WTC11 (cell line): ENCODE results near the gene BEND5. TPM values are rescaled to one million over a fixed set of nuclear protein-coding genes. Genes with fewer than 3 reads are reported as not detected.

Experiments
- ATAC-seq: fragments of 200-7000 bp; cut with Tn5 transposase; 2 replicates; pipeline ENCODE4 v1.10.0; 2021; ENCODE audit warnings: mild to moderate bottlenecking, moderate library complexity
- CTCF ChIA-PET: fragments of 300-600 bp; sonication (Branson Sonifier 250); formaldehyde crosslinking; loops from one replicate; lab custom pipeline; 2021; ENCODE audit warnings: antibody characterized with exemption; lab: Charles Lee
- POLR2A ChIA-PET: fragments of 350-600 bp; sonication (Branson Sonifier 250); formaldehyde crosslinking; loops from one replicate; lab custom pipeline; 2021; ENCODE audit warnings: antibody characterized with exemption; lab: Charles Lee
- DNase-seq: peaks from one replicate; pipeline ENCODE4 v3.0.0; 2021; ENCODE audit warnings: low spot score
- H3K27ac Mint-ChIP-seq: 2 replicates; pipeline ENCODE4 v1.8.0; 2021; ENCODE audit warnings: mixed read lengths
- H3K27me3 Mint-ChIP-seq: 2 replicates; pipeline ENCODE4 v1.8.0; 2021; ENCODE audit warnings: low read depth, mild to moderate bottlenecking, moderate library complexity, mixed read lengths
- H3K36me3 Mint-ChIP-seq: 2 replicates; pipeline ENCODE4 v1.8.0; 2021; ENCODE audit warnings: mixed read lengths
- H3K4me1 Mint-ChIP-seq: 2 replicates; pipeline ENCODE4 v1.8.0; 2022; ENCODE audit warnings: mixed read lengths
- H3K4me3 Mint-ChIP-seq: 2 replicates; pipeline ENCODE4 v1.8.0; 2021; ENCODE audit warnings: mild to moderate bottlenecking, moderate library complexity, mixed read lengths
- H3K9me3 Mint-ChIP-seq: 2 replicates; pipeline ENCODE4 v1.8.0; 2021; ENCODE audit warnings: mixed read lengths
- CBFB ChIP-seq: sonication (generic); formaldehyde crosslinking; IDR thresholded peaks from 2 replicates; pipeline ENCODE4 v1.8.1; 2022; ENCODE audit warnings: mild to moderate bottlenecking, low read depth, missing genetic modification reagents
- CREB1 ChIP-seq: sonication (generic); formaldehyde crosslinking; IDR thresholded peaks from 2 replicates; pipeline ENCODE4 v1.8.0; 2023; ENCODE audit warnings: mild to moderate bottlenecking, missing genetic modification reagents
- ESRRA ChIP-seq: sonication (generic); formaldehyde crosslinking; IDR thresholded peaks from 2 replicates; pipeline ENCODE4 v1.8.1; 2022; ENCODE audit warnings: mild to moderate bottlenecking, missing genetic modification reagents, borderline replicate concordance
- GRHL2 ChIP-seq: fragments of 250-450 bp; sonication (Bioruptor Pico); IDR thresholded peaks from 2 replicates; pipeline ENCODE4 v1.8.0; 2022; ENCODE audit warnings: mild to moderate bottlenecking, moderate library complexity; ENCODE audit not compliant: insufficient replicate concordance, severe bottlenecking
- JAZF1 ChIP-seq: fragments of 250-450 bp; sonication (Bioruptor Pico); IDR thresholded peaks from 2 replicates; pipeline ENCODE4 v1.9.0; 2021; ENCODE audit warnings: moderate library complexity, mild to moderate bottlenecking, inconsistent platforms
- NFYB ChIP-seq: sonication (generic); formaldehyde crosslinking; conservative IDR thresholded peaks from 2 replicates; pipeline ENCODE4 v1.8.0; 2022; ENCODE audit warnings: low read depth, missing genetic modification reagents
- NR1H2 ChIP-seq: sonication (generic); formaldehyde crosslinking; IDR thresholded peaks from 2 replicates; pipeline ENCODE4 v1.9.0; 2021; ENCODE audit warnings: mild to moderate bottlenecking, moderate library complexity, missing genetic modification reagents
- OVOL2 ChIP-seq: fragments of 250-450 bp; sonication (Bioruptor Pico); IDR thresholded peaks from 2 replicates; pipeline ENCODE4 v1.9.0; 2021; ENCODE audit warnings: mild to moderate bottlenecking, borderline replicate concordance
- RORB ChIP-seq: fragments of 250-450 bp; sonication (Bioruptor Pico); IDR thresholded peaks from 2 replicates; pipeline ENCODE4 v1.9.0; 2021; ENCODE audit warnings: mild to moderate bottlenecking
- TCF7 ChIP-seq: sonication (generic); formaldehyde crosslinking; IDR thresholded peaks from 2 replicates; pipeline ENCODE4 v1.8.0; 2022; ENCODE audit warnings: mild to moderate bottlenecking, low read depth, missing genetic modification reagents, moderate library complexity
- ZBTB21 ChIP-seq: sonication (generic); formaldehyde crosslinking; IDR thresholded peaks from 2 replicates; pipeline ENCODE4 v1.8.1; 2023; ENCODE audit warnings: mild to moderate bottlenecking, missing genetic modification reagents, borderline replicate concordance
- ZNF121 ChIP-seq: sonication (generic); formaldehyde crosslinking; IDR thresholded peaks from 2 replicates; pipeline ENCODE4 v1.8.0; 2023; ENCODE audit warnings: missing genetic modification reagents
- ZNF263 ChIP-seq: sonication (generic); formaldehyde crosslinking; IDR thresholded peaks from 2 replicates; pipeline ENCODE4 v1.8.1; 2022; ENCODE audit warnings: low read depth, mild to moderate bottlenecking, moderate library complexity, missing genetic modification reagents
- ZNF416 ChIP-seq: fragments of 250-450 bp; sonication (Bioruptor Pico); IDR thresholded peaks from 2 replicates; pipeline ENCODE4 v1.9.0; 2021; ENCODE audit warnings: mild to moderate bottlenecking, inconsistent platforms
- total RNA-seq: library from RNA; stranded (reverse); gene quantifications from 3 replicates; pipeline ENCODE4 v1.2.3, GENCODE V29; 2021
- TF ChIP-seq, protein P1 (sequence below): sonication (generic); formaldehyde crosslinking; conservative IDR thresholded peaks from 2 replicates; pipeline ENCODE4 v1.8.1; 2023; ENCODE audit warnings: mild to moderate bottlenecking, low read depth, missing genetic modification reagents, moderate library complexity
- TF ChIP-seq, protein P2 (sequence below): sonication (generic); formaldehyde crosslinking; IDR thresholded peaks from 2 replicates; pipeline ENCODE4 v1.8.1; 2022; ENCODE audit warnings: missing genetic modification reagents, borderline replicate concordance
- TF ChIP-seq, protein P3 (sequence below): sonication (generic); formaldehyde crosslinking; IDR thresholded peaks from 2 replicates; pipeline ENCODE4 v1.8.0; 2022; ENCODE audit warnings: mild to moderate bottlenecking, missing genetic modification reagents
- TF ChIP-seq, protein P4 (sequence below): sonication (generic); formaldehyde crosslinking; IDR thresholded peaks from 2 replicates; pipeline ENCODE4 v1.8.0; 2022; ENCODE audit warnings: missing genetic modification reagents
- TF ChIP-seq, protein P5 (sequence below): fragments of 250-450 bp; sonication (Bioruptor Pico); IDR thresholded peaks from 2 replicates; pipeline ENCODE4 v1.9.0; 2021; ENCODE audit warnings: mild to moderate bottlenecking
- TF ChIP-seq, protein P6 (sequence below): sonication (generic); formaldehyde crosslinking; IDR thresholded peaks from 2 replicates; pipeline ENCODE4 v1.8.1; 2023; ENCODE audit warnings: mild to moderate bottlenecking, missing genetic modification reagents, moderate library complexity
- TF ChIP-seq, protein P7 (sequence below): sonication (generic); formaldehyde crosslinking; IDR thresholded peaks from 2 replicates; pipeline ENCODE4 v1.8.1; 2023; ENCODE audit warnings: mild to moderate bottlenecking, missing genetic modification reagents

Gene BEND5
- total RNA-seq, 1 experiment from 2014 or later: 4.9 TPM

DNA sequence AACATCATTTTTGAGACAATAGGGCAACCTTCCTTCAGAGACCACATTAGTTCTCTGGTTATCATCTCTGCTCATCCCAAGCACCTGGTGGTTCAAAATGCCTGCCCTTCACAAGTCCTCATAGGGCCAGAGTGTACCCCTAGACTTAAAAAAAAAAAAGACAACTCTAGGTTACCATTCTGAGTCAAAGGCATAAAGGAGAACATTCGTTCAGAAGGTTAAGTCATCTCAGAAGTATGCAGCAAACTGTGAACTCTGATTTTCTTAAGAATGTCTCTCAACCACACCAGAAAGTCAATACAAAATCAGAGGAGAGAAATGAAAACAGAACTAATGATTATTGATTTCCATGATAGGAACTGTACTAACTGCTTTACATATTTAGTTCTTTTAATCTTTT, 9.2 kb upstream of the BEND5 start (continued):
- TF ChIP-seq, protein P1, sequence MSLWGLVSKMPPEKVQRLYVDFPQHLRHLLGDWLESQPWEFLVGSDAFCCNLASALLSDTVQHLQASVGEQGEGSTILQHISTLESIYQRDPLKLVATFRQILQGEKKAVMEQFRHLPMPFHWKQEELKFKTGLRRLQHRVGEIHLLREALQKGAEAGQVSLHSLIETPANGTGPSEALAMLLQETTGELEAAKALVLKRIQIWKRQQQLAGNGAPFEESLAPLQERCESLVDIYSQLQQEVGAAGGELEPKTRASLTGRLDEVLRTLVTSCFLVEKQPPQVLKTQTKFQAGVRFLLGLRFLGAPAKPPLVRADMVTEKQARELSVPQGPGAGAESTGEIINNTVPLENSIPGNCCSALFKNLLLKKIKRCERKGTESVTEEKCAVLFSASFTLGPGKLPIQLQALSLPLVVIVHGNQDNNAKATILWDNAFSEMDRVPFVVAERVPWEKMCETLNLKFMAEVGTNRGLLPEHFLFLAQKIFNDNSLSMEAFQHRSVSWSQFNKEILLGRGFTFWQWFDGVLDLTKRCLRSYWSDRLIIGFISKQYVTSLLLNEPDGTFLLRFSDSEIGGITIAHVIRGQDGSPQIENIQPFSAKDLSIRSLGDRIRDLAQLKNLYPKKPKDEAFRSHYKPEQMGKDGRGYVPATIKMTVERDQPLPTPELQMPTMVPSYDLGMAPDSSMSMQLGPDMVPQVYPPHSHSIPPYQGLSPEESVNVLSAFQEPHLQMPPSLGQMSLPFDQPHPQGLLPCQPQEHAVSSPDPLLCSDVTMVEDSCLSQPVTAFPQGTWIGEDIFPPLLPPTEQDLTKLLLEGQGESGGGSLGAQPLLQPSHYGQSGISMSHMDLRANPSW (CRISPR knock-in tag): no peak
- TF ChIP-seq, protein P2, sequence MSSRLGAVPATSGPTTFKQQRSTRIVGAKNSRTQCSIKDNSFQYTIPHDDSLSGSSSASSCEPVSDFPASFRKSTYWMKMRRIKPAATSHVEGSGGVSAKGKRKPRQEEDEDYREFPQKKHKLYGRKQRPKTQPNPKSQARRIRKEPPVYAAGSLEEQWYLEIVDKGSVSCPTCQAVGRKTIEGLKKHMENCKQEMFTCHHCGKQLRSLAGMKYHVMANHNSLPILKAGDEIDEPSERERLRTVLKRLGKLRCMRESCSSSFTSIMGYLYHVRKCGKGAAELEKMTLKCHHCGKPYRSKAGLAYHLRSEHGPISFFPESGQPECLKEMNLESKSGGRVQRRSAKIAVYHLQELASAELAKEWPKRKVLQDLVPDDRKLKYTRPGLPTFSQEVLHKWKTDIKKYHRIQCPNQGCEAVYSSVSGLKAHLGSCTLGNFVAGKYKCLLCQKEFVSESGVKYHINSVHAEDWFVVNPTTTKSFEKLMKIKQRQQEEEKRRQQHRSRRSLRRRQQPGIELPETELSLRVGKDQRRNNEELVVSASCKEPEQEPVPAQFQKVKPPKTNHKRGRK (CRISPR knock-in tag): no peak
- TF ChIP-seq NFYB (no peak), CREB1 (CRISPR knock-in tag) (no peak), JAZF1 (CRISPR knock-in tag) (no peak), RORB (CRISPR knock-in tag) (no peak), CBFB (no peak), ZBTB21 (no peak)
- TF ChIP-seq, protein P3, sequence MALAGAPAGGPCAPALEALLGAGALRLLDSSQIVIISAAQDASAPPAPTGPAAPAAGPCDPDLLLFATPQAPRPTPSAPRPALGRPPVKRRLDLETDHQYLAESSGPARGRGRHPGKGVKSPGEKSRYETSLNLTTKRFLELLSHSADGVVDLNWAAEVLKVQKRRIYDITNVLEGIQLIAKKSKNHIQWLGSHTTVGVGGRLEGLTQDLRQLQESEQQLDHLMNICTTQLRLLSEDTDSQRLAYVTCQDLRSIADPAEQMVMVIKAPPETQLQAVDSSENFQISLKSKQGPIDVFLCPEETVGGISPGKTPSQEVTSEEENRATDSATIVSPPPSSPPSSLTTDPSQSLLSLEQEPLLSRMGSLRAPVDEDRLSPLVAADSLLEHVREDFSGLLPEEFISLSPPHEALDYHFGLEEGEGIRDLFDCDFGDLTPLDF (CRISPR knock-in tag): no peak
- TF ChIP-seq, all 79 proteins: peak for 0

DNA sequence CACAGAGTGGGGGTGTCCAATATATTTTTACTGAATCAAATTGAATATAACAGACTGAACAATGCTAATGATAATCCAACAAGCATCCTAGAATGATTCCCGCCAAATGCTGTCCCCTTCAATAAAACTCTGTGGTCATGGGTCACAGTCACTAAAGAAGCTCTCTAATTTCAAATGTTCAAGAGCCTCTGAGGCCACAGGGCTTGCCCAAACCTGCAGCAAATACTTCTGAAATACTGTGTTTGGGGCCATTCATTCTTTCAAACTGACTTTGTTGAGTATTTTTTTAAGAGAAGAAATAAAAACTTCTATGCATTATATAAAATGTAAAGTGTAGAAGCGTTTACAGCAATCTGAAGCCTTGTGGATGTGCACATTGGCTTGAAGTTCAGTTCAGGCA, 7.6 kb upstream of the BEND5 start:
- no peak overlapping the region for H3K4me3 Mint-ChIP-seq
- no peak overlapping the region for H3K27ac Mint-ChIP-seq
- ChIA-PET POLR2A (interaction anchor here (0.5 kb wide), 1 partner anchor 43 kb away, joined by 3 read pairs; no protein-coding TSS in a partner anchor), CTCF (no interaction called here)
- ATAC-seq (no peak), DNase-seq (no peak)
- peaks cover 8% of the 10 kb centered on the region for H3K27me3 Mint-ChIP-seq
- H3K9me3 Mint-ChIP-seq: no peaks in the 10 kb centered on the region
- no peaks in the 10 kb centered on the region; the same call in 1 of the 2 replicates for H3K4me1 Mint-ChIP-seq
- no peak for TF ChIP-seq ZNF121 (CRISPR knock-in tag)
- TF ChIP-seq TCF7: no peak
- no peak for TF ChIP-seq JAZF1 (CRISPR knock-in tag)
- TF ChIP-seq, protein P4, sequence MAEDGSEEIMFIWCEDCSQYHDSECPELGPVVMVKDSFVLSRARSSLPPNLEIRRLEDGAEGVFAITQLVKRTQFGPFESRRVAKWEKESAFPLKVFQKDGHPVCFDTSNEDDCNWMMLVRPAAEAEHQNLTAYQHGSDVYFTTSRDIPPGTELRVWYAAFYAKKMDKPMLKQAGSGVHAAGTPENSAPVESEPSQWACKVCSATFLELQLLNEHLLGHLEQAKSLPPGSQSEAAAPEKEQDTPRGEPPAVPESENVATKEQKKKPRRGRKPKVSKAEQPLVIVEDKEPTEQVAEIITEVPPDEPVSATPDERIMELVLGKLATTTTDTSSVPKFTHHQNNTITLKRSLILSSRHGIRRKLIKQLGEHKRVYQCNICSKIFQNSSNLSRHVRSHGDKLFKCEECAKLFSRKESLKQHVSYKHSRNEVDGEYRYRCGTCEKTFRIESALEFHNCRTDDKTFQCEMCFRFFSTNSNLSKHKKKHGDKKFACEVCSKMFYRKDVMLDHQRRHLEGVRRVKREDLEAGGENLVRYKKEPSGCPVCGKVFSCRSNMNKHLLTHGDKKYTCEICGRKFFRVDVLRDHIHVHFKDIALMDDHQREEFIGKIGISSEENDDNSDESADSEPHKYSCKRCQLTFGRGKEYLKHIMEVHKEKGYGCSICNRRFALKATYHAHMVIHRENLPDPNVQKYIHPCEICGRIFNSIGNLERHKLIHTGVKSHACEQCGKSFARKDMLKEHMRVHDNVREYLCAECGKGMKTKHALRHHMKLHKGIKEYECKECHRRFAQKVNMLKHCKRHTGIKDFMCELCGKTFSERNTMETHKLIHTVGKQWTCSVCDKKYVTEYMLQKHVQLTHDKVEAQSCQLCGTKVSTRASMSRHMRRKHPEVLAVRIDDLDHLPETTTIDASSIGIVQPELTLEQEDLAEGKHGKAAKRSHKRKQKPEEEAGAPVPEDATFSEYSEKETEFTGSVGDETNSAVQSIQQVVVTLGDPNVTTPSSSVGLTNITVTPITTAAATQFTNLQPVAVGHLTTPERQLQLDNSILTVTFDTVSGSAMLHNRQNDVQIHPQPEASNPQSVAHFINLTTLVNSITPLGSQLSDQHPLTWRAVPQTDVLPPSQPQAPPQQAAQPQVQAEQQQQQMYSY (CRISPR knock-in tag): no peak
- no peak for TF ChIP-seq ZNF263 (CRISPR knock-in tag)
- TF ChIP-seq, protein P3 (CRISPR knock-in tag): no peak
- no peak for TF ChIP-seq ESRRA (CRISPR knock-in tag)
- no peak for TF ChIP-seq NR1H2
- TF ChIP-seq, protein P5, sequence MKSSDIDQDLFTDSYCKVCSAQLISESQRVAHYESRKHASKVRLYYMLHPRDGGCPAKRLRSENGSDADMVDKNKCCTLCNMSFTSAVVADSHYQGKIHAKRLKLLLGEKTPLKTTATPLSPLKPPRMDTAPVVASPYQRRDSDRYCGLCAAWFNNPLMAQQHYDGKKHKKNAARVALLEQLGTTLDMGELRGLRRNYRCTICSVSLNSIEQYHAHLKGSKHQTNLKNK (CRISPR knock-in tag): no peak
- no peak for TF ChIP-seq OVOL2 (CRISPR knock-in tag)
- TF ChIP-seq, protein P6, sequence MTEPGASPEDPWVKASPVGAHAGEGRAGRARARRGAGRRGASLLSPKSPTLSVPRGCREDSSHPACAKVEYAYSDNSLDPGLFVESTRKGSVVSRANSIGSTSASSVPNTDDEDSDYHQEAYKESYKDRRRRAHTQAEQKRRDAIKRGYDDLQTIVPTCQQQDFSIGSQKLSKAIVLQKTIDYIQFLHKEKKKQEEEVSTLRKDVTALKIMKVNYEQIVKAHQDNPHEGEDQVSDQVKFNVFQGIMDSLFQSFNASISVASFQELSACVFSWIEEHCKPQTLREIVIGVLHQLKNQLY (CRISPR knock-in tag): no peak
- TF ChIP-seq CBFB: no peak
- no peak for TF ChIP-seq GRHL2 (CRISPR knock-in tag)
- TF ChIP-seq ZNF416: no peak
- TF ChIP-seq, protein P7, sequence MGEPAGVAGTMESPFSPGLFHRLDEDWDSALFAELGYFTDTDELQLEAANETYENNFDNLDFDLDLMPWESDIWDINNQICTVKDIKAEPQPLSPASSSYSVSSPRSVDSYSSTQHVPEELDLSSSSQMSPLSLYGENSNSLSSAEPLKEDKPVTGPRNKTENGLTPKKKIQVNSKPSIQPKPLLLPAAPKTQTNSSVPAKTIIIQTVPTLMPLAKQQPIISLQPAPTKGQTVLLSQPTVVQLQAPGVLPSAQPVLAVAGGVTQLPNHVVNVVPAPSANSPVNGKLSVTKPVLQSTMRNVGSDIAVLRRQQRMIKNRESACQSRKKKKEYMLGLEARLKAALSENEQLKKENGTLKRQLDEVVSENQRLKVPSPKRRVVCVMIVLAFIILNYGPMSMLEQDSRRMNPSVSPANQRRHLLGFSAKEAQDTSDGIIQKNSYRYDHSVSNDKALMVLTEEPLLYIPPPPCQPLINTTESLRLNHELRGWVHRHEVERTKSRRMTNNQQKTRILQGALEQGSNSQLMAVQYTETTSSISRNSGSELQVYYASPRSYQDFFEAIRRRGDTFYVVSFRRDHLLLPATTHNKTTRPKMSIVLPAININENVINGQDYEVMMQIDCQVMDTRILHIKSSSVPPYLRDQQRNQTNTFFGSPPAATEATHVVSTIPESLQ (CRISPR knock-in tag): no peak
- TF ChIP-seq, all 79 proteins: peak for 0
- H3K36me3 Mint-ChIP-seq: no peaks in the 10 kb centered on the region
